HCT116 (cell line): ENCODE measurements around the gene ROR2. TPM values are rescaled to one million over a fixed set of nuclear protein-coding genes. Genes with fewer than 3 reads are reported as not detected.
"Not testable (repeated sequence)": the region's sequence is repeated elsewhere in the genome, so short reads cannot be mapped to it uniquely, and the experiment has no call there.

ENCODE experiments used
- ATAC-seq: fragments of 200-7000 bp; cut with Tn5 transposase; 2 replicates; pipeline ENCODE4 v1.9.1; 2020; ENCODE audit warnings: mild to moderate bottlenecking, moderate library complexity
- BruUV-seq: library from RNA; stranded (reverse); fragments of 400-500 nt; replicated peaks from 2 replicates; lab custom pipeline; 2021; lab: Mats Ljungman, UMichigan
- CTCF ChIA-PET: fragments of 300-600 bp; sonication (Branson Sonifier 250); formaldehyde crosslinking; loops from one replicate; lab custom pipeline; 2021; ENCODE audit warnings: antibody characterized with exemption; lab: Charles Lee
- POLR2A ChIA-PET: fragments of 300-600, 350-600 bp; sonication (Branson Sonifier 250); formaldehyde crosslinking; loops from one replicate; lab custom pipeline; 2021; ENCODE audit warnings: antibody characterized with exemption; lab: Charles Lee
- RAD21 ChIA-PET, 2 experiments: fragments of 300-600 bp; sonication (Branson Sonifier 250); formaldehyde crosslinking; loops; one replicate each; lab custom pipeline; 2023; ENCODE audit warnings: low total read pairs in 2 of 2; ENCODE audit not compliant: uncharacterized antibody in 2 of 2, unreplicated experiment in 2 of 2, low non-redundant PET in 1 of 2; lab: Charles Lee
- DNase-seq: peaks from one replicate; pipeline ENCODE4 v3.0.0-alpha.2; 2010; ENCODE audit warnings: low read depth, low spot score
- H2AFZ ChIP-seq: fragments of 200-600 bp; shearing (Covaris generic), sonication (generic); 2 replicates; pipeline ENCODE4 v1.6.1; 2017; ENCODE audit warnings: low read depth, mixed run types, mixed read lengths, antibody characterized with exemption, low read length; ENCODE audit not compliant: poor library complexity, severe bottlenecking
- H3K27ac ChIP-seq: 2 replicates; pipeline ENCODE4 v1.5.1; 2012; ENCODE audit warnings: low read depth, low read length
- H3K27me3 ChIP-seq: fragments of 200-600 bp; sonication (generic); 2 replicates; pipeline ENCODE4 v1.6.1; 2016; ENCODE audit warnings: mixed run types, low read length, mixed read lengths; ENCODE audit not compliant: insufficient read depth
- H3K36me3 ChIP-seq, 2 experiments: fragments of 200-500 bp in 1 of 2; fragments of 200-600 bp in 1 of 2; sonication (Bioruptor generic) in 1 of 2; sonication (generic) in 1 of 2; 2 replicates each; pipeline versions ENCODE4 v1.5.1 to v1.6.1; 2014 to 2016; ENCODE audit warnings: low read length in 2 of 2, inconsistent platforms in 1 of 2, mixed read lengths in 1 of 2, mixed run types in 1 of 2; ENCODE audit not compliant: insufficient read depth in 2 of 2, control insufficient read depth in 1 of 2
- H3K4me1 ChIP-seq, 2 experiments: fragments of 200-600 bp in 1 of 2; sonication (generic) in 1 of 2; 2 replicates each; pipeline versions ENCODE4 v1.5.1 to v1.6.1; 2012 to 2017; ENCODE audit warnings: low read length in 2 of 2, inconsistent platforms in 1 of 2, mild to moderate bottlenecking in 1 of 2, mixed read lengths in 1 of 2, mixed run types in 1 of 2, moderate library complexity in 1 of 2; ENCODE audit not compliant: insufficient read depth in 2 of 2, control insufficient read depth in 1 of 2
- H3K4me2 ChIP-seq: fragments of 200-600 bp; sonication (generic); 2 replicates; pipeline ENCODE4 v1.6.1; 2017; ENCODE audit warnings: mixed run types, low read length, mixed read lengths
- H3K4me3 ChIP-seq, 2 experiments: fragments of 200-600 bp in 1 of 2; sonication (generic) in 1 of 2; replicated peaks in 1 of 2; 2 replicates each; pipeline ENCODE4 v1.5.1; 2011 to 2016; ENCODE audit warnings: low read length in 2 of 2, control low read depth in 1 of 2, low read depth in 1 of 2, mild to moderate bottlenecking in 1 of 2, mixed read lengths in 1 of 2, mixed run types in 1 of 2
- H3K79me2 ChIP-seq: fragments of 200-600 bp; sonication (generic); 2 replicates; pipeline ENCODE4 v1.6.1; 2017; ENCODE audit warnings: mild to moderate bottlenecking, mixed run types, low read length, moderate library complexity, mixed read lengths; ENCODE audit not compliant: insufficient read depth
- H3K9ac ChIP-seq: fragments of 200-600 bp; sonication (generic); 2 replicates; pipeline ENCODE4 v1.6.1; 2016; ENCODE audit warnings: low read length, mixed read lengths
- H3K9me2 ChIP-seq: fragments of 200-600 bp; sonication (generic), shearing (Covaris generic); 2 replicates; pipeline ENCODE4 v1.6.1; 2017; ENCODE audit warnings: mixed run types, mild to moderate bottlenecking, moderate library complexity; ENCODE audit not compliant: insufficient read depth
- H3K9me3 ChIP-seq, 2 experiments: fragments of 200-500 bp in 1 of 2; fragments of 200-600 bp in 1 of 2; sonication (Bioruptor generic) in 1 of 2; sonication (generic) in 1 of 2; 2 replicates each; pipeline ENCODE4 v1.6.1; 2014 to 2017; ENCODE audit warnings: low read length in 2 of 2, mixed read lengths in 2 of 2, inconsistent platforms in 1 of 2, low read depth in 1 of 2, mild to moderate bottlenecking in 1 of 2, mixed run types in 1 of 2, moderate library complexity in 1 of 2; ENCODE audit not compliant: control insufficient read depth in 1 of 2, insufficient read depth in 1 of 2
- H4K20me1 ChIP-seq: fragments of 200-600 bp; sonication (generic), shearing (Covaris generic); 2 replicates; pipeline ENCODE4 v1.6.1; 2017; ENCODE audit warnings: mixed run types, mild to moderate bottlenecking, moderate library complexity; ENCODE audit not compliant: insufficient read depth
- ATF3 ChIP-seq: IDR thresholded peaks from 2 replicates; pipeline ENCODE4 v1.6.1; 2012
- EGR1 ChIP-seq: IDR thresholded peaks from 2 replicates; pipeline ENCODE4 v1.6.1; 2012; ENCODE audit warnings: low read depth
- EZH2phosphoT487 ChIP-seq: fragments of 200-600 bp; IDR thresholded peaks from 2 replicates; pipeline ENCODE4 v1.6.1; 2018; ENCODE audit warnings: antibody characterized with exemption, borderline replicate concordance
- MAX ChIP-seq: IDR thresholded peaks from 2 replicates; pipeline ENCODE4 v1.6.1; 2012
- POLR2AphosphoS5 ChIP-seq: IDR thresholded peaks from 2 replicates; pipeline ENCODE4 v1.6.1; 2011; ENCODE audit warnings: mild to moderate bottlenecking, low read depth, low read length, moderate library complexity
- SIN3A ChIP-seq: IDR thresholded peaks from 2 replicates; pipeline ENCODE4 v1.6.1; 2012; ENCODE audit warnings: low read depth
- SP1 ChIP-seq: IDR thresholded peaks from 2 replicates; pipeline ENCODE4 v1.6.1; 2012; ENCODE audit warnings: low read depth
- SRF ChIP-seq: IDR thresholded peaks from 2 replicates; pipeline ENCODE4 v1.6.1; 2012; ENCODE audit warnings: low read depth
- ZFX ChIP-seq: fragments of 450-650 bp; IDR thresholded peaks from 2 replicates; pipeline ENCODE4 v1.6.1; 2017
- intact Hi-C: fragments of 100-400 bp; cut with micrococcal nuclease; formaldehyde crosslinking; loops from 2 replicates; pipeline ENCODE4 v1.10.0; 2022
- total RNA-seq: library from RNA; stranded (reverse); gene quantifications from one replicate; pipeline ENCODE4 v1.2.1, GENCODE V29; 2021; ENCODE audit not compliant: unreplicated experiment

Gene ROR2
- total RNA-seq, 1 experiment from 2014 or later = 15.7 TPM

- Histone ChIP-seq H3K4me3 (no peak overlapping the region), H3K27ac (no peak overlapping the region), H3K4me2 (no peak overlapping the region), H3K36me3 (no peaks in the 10 kb centered on the region), H3K4me1 (no peaks in the 10 kb centered on the region), H3K9ac (no peak overlapping the region), H3K9me3 (no peaks in the 10 kb centered on the region), H2AFZ (no peak overlapping the region), H4K20me1 (no peaks in the 10 kb centered on the region), H3K79me2 (no peaks in the 10 kb centered on the region), H3K27me3 (no peaks in the 10 kb centered on the region), H3K9me2 (no peaks in the 10 kb centered on the region)
- POLR2A ChIA-PET = no interaction called here
- BruUV-seq = no TSS peak
- CTCF ChIA-PET = no interaction called here
- TF ChIP-seq SRF (no peak), EZH2phosphoT487 (no peak), EGR1 (no peak), SP1 (no peak), ZFX (no peak), MAX (no peak), SIN3A (no peak), POLR2AphosphoS5 (no peak), ATF3 (no peak)
- RAD21 ChIA-PET = no interaction called here
- intact Hi-C loops = no loop called here
- no peak for DNase-seq
- ATAC-seq = no peak
These were observed 432.2 kb downstream of the ROR2 start for GRCh38 chr9:91517801-91518200.

- RAD21 ChIA-PET, ATAC-seq, H3K9me2 ChIP-seq, H3K79me2 ChIP-seq, H3K4me3 ChIP-seq, intact Hi-C loops, H4K20me1 ChIP-seq, CTCF ChIA-PET, POLR2A ChIA-PET, H3K9me3 ChIP-seq, H3K27me3 ChIP-seq, BruUV-seq, H3K27ac ChIP-seq, H3K9ac ChIP-seq, H3K4me2 ChIP-seq, H2AFZ ChIP-seq, H3K36me3 ChIP-seq, DNase-seq, H3K4me1 ChIP-seq: not testable (repeated sequence)
These were observed 432.7 kb downstream of the ROR2 start for GRCh38 chr9:91517332-91517731.
